ENCODE measurements around the gene PTH.

The PTH gene

GRCh38 chr11:13448876-13449275 lies 46.9 kb downstream of the PTH start:
- peak overlapping the region; percentile 71 for H3K9ac ChIP-seq (ENCODE audit: low read length)
- H3K4me1 ChIP-seq (ENCODE audit: control insufficient read depth, insufficient read depth, low read length) = peaks cover 30% of the 10 kb centered on the region
- no peaks in the 10 kb centered on the region for H3K36me3 ChIP-seq (ENCODE audit: control insufficient read depth, insufficient read depth, low read length, severe bottlenecking)
- DNase-seq (ENCODE audit: low read depth) = peak; percentile 67
- no peaks in the 10 kb centered on the region for H3K27me3 ChIP-seq (replicated peaks; ENCODE audit: control insufficient read depth, insufficient read depth, low read length)
- no peaks in the 10 kb centered on the region for H3K9me3 ChIP-seq (ENCODE audit: control insufficient read depth, low read length)
- peak overlapping the region; percentile 22 for H3K4me3 ChIP-seq (ENCODE audit: low read length)

GRCh38 chr11:13446444-13446843 lies 49.4 kb downstream of the PTH start:
- H3K27me3 ChIP-seq (replicated peaks; ENCODE audit: control insufficient read depth, insufficient read depth, low read length) = no peaks in the 10 kb centered on the region
- H3K9me3 ChIP-seq (ENCODE audit: control insufficient read depth, low read length) = no peaks in the 10 kb centered on the region
- no peak overlapping the region for H3K4me3 ChIP-seq (ENCODE audit: low read length)
- peak; percentile 53 for DNase-seq (ENCODE audit: low read depth)
- peaks cover 30% of the 10 kb centered on the region for H3K4me1 ChIP-seq (ENCODE audit: control insufficient read depth, insufficient read depth, low read length)
- no peaks in the 10 kb centered on the region for H3K36me3 ChIP-seq (ENCODE audit: control insufficient read depth, insufficient read depth, low read length, severe bottlenecking)
- no peak overlapping the region for H3K9ac ChIP-seq (ENCODE audit: low read length)

- H3K4me1 ChIP-seq (ENCODE audit: control insufficient read depth, insufficient read depth, low read length) = peaks cover 30% of the 10 kb centered on the region
- no peaks in the 10 kb centered on the region for H3K9me3 ChIP-seq (ENCODE audit: control insufficient read depth, low read length)
- no peak overlapping the region for H3K9ac ChIP-seq (ENCODE audit: low read length)
- DNase-seq (ENCODE audit: low read depth) = no peak
- peak overlapping the region; percentile 35 for H3K4me3 ChIP-seq (ENCODE audit: low read length)
- H3K36me3 ChIP-seq (ENCODE audit: control insufficient read depth, insufficient read depth, low read length, severe bottlenecking) = no peaks in the 10 kb centered on the region
- no peaks in the 10 kb centered on the region for H3K27me3 ChIP-seq (replicated peaks; ENCODE audit: control insufficient read depth, insufficient read depth, low read length)
Measured at GRCh38 chr11:13445588-13445987, 50.2 kb downstream of the PTH start.

All from adipocyte (in vitro differentiated cells).